ENCODE measurements around the gene RNF126.

DNA sequence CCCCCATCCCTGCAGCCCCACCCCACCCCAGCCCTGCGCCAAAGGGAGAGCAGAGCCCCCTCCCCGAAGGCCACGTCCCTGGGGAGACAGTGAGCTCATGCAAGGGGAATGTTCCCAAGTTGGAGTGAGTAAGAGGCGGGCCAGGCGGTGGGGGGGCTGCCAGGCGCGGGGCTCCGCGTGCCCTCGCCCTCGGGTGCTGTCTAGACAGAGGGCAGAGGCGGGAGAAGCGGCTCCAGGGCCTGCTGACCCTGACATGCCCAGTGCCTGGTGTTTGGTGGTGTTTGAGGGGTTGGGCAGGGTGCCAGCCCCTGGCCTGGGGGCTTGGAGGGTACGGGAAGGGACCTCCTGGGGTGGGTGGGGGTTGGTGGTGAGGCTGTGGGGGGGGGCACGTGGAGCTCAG lies 14.2 kb upstream of the RNF126 start:
- TF ChIP-seq, protein P1, sequence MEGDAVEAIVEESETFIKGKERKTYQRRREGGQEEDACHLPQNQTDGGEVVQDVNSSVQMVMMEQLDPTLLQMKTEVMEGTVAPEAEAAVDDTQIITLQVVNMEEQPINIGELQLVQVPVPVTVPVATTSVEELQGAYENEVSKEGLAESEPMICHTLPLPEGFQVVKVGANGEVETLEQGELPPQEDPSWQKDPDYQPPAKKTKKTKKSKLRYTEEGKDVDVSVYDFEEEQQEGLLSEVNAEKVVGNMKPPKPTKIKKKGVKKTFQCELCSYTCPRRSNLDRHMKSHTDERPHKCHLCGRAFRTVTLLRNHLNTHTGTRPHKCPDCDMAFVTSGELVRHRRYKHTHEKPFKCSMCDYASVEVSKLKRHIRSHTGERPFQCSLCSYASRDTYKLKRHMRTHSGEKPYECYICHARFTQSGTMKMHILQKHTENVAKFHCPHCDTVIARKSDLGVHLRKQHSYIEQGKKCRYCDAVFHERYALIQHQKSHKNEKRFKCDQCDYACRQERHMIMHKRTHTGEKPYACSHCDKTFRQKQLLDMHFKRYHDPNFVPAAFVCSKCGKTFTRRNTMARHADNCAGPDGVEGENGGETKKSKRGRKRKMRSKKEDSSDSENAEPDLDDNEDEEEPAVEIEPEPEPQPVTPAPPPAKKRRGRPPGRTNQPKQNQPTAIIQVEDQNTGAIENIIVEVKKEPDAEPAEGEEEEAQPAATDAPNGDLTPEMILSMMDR (optimal IDR thresholded peaks at IDR 0.05 in 1 of 3, IDR thresholded peaks at IDR 0.05 in 1 of 3, conservative IDR thresholded peaks at IDR 0.05 in 1 of 3; ENCODE audit: extremely low read depth in 1 of 3, insufficient read depth in 2 of 3, low read length in 3 of 3): no peak
- TF ChIP-seq EZH2 (IDR thresholded peaks at IDR 0.05; ENCODE audit: low read length): no peak
